Heart right ventricle (tissue), 16 donors: ENCODE results near the gene CREB3L2. TPM values are rescaled to one million over a fixed set of nuclear protein-coding genes. Genes with fewer than 3 reads are reported as not detected.
A peak's percentile ranks its signal among the peaks of the same experiment; 100 is the strongest.

Source experiments
- ATAC-seq, 8 donors: fragments of 200-7000 bp; cut with Tn5 transposase; one replicate each; pipeline ENCODE4 v1.9.1; 2020; ENCODE audit warnings: mild to moderate bottlenecking in 8 of 8, moderate library complexity in 8 of 8, moderate number of reproducible peaks in 1 of 8
- DNase-seq, 2 donors: peaks; one replicate each; pipeline ENCODE4 v3.0.0-alpha.2; 2020
- H3K27ac ChIP-seq, 10 donors: fragments of 200-600 bp; sonication (generic) in 2 of 10; one replicate each; pipeline versions ENCODE4 v1.5.0 to v1.8.0; 2020 to 2022; ENCODE audit warnings: mild to moderate bottlenecking in 3 of 10
- H3K27me3 ChIP-seq, 7 donors: fragments of 200-600 bp; one replicate each; pipeline ENCODE4 v1.8.0; 2021 to 2022; ENCODE audit warnings: mild to moderate bottlenecking in 2 of 7
- H3K36me3 ChIP-seq, 9 donors: fragments of 200-600 bp; sonication (generic) in 1 of 9; one replicate each; pipeline versions ENCODE4 v1.5.0 to v1.8.0; 2020 to 2022; ENCODE audit warnings: mild to moderate bottlenecking in 2 of 9
- H3K4me1 ChIP-seq, 9 donors: fragments of 200-600 bp; sonication (generic) in 1 of 9; one replicate each; pipeline versions ENCODE4 v1.5.0 to v1.8.0; 2020 to 2022; ENCODE audit warnings: mild to moderate bottlenecking in 4 of 9
- H3K4me3 ChIP-seq, 10 donors: fragments of 200-600 bp; sonication (generic) in 2 of 10; one replicate each; pipeline versions ENCODE4 v1.5.0 to v1.8.0; 2020 to 2022; ENCODE audit warnings: mild to moderate bottlenecking in 7 of 10, moderate library complexity in 2 of 10
- H3K9me3 ChIP-seq, 11 donors: fragments of 200-600 bp in 10 of 11; sonication (generic) in 2 of 11; one replicate each; pipeline versions ENCODE4 v1.5.0 to v1.8.0; 2013 to 2022; ENCODE audit warnings: mild to moderate bottlenecking in 2 of 11, control low read depth in 1 of 11, moderate library complexity in 1 of 11
- CTCF ChIP-seq, 9 donors: fragments of 200-600 bp; sonication (generic) in 2 of 9; IDR thresholded peaks; one replicate each; pipeline versions ENCODE4 v1.5.0 to v1.8.0; 2021 to 2022; ENCODE audit warnings: antibody characterized with exemption in 9 of 9, mild to moderate bottlenecking in 5 of 9, moderate library complexity in 1 of 9
- WGBS, 2 donors: extraction: QIAGEN DNeasy Blood & Tissue Kit; methylation state at CpG; one replicate each; pipeline ENCODE4 v1.1.7; 2013; ENCODE audit warnings: inconsistent platforms in 1 of 2; 5-methylcytosine and 5-hydroxymethylcytosine counted together
- intact Hi-C, 10 donors: fragments of 100-400 bp; cut with DNase I; formaldehyde crosslinking; loops; one replicate each; pipeline versions ENCODE4 v1.11.1 to v1.14.2; 2022
- polyA plus RNA-seq, 2 donors: library from polyadenylated mRNA; stranded (reverse); fragments of 200-250 nt; gene quantifications; one replicate each; pipeline ENCODE4 v1.2.3, GENCODE V29; 2013
- total RNA-seq, 10 donors: library from RNA; stranded (reverse); fragmentation: NEBNext Ultra II Directional in 3 of 10; extraction: Animal tissue kit (Norgen Biotek cat#: 25700) in 3 of 10; gene quantifications; one replicate each; pipeline versions ENCODE4 v1.2.1 to v1.2.4, GENCODE V29; 2021 to 2023
- donor health status: Arrhythmogenic right ventricular cardiomyopathy.
- donor health status: ischemic (EF 13 %, LVEDD 7.1; RV severe dilation, severe dysfunction).
- donor health status: healthy with polysubstance abuse.
- donor health status: DM: no; HTN: yes; CAD: no.
- donor health status: DM: no; HTN: no; CAD: no.
- donor health status: ischemic (EF 25% LVEDD 6.9; RV normal size, moderate dysfunction).
- donor health status: ischemic (EF 25% LVEDD 5.7; RV mildly dilated, moderate dysfunction).
- donor health status: healthy.
- donor health status: DM: yes; HTN: yes; CAD: no.
- donor health status: Ischemic cardiomyopathy.
- donor health status: ischemic (EF 35%, LVEDD 5.7; RV mildly dilated, moderate dysfunction).
- donor health status: nonischemic (EF 11% LVEDD 7.7; RV severe dilation, severe dysfunction).
- donor health status: DM: yes; HTN: yes; CAD: no.
- donor health status: PGD.
- donor health status: ischemic (EF 29% LVEDD 5.4; RV normal size, mild dysfunction).
- donor health status: nonischemic (EF 23%, LVEDD 6.1; RV moderate dilation, normal function).

The CREB3L2 gene
- total and polyA plus RNA-seq, 12 donors: 4.2 to 34.2 (median 23.3) TPM

GRCh38 chr7:138009350-138009653, 7.4 kb upstream of the CREB3L2 start:
- TF ChIP-seq CTCF (IDR thresholded peaks at IDR 0.05): no peak
- ATAC-seq (no peak), DNase-seq (no peak)
- no peaks in the 10 kb centered on the region for H3K27me3 ChIP-seq
- H3K27ac ChIP-seq: no peak overlapping the region
- intact Hi-C loops: loop anchor here (1.0 to 10.0 kb wide), 7 partner anchors 105 to 403 kb away; no protein-coding TSS in a partner anchor
- no peak overlapping the region for H3K4me3 ChIP-seq
- no peaks in the 10 kb centered on the region for H3K9me3 ChIP-seq
- peaks cover 0 to 5% (median 0%) of the 10 kb centered on the region in 9 donors for H3K4me1 ChIP-seq
- WGBS, 2 donors: 89 to 96% methylated on average over 1 of the region's 1 CpG
- H3K36me3 ChIP-seq: no peaks in the 10 kb centered on the region

- peak in 1 of 2 donors; percentile 21 for DNase-seq
- peaks cover 0 to 5% (median 0%) of the 10 kb centered on the region in 9 donors for H3K4me1 ChIP-seq
- no peaks in the 10 kb centered on the region for H3K27me3 ChIP-seq
- H3K27ac ChIP-seq: no peak overlapping the region
- WGBS, 2 donors: 51 to 52% methylated on average over 17 of the region's 17 CpGs
- no peaks in the 10 kb centered on the region for H3K36me3 ChIP-seq
- peak; percentile 40 to 80 (median 58) for ATAC-seq
- peak; percentile 86 to 96 (median 92) for TF ChIP-seq CTCF (IDR thresholded peaks at IDR 0.05)
- no peak overlapping the region for H3K4me3 ChIP-seq
- intact Hi-C loops: loop anchor here (1.0 to 10.0 kb wide), 7 partner anchors 104 to 402 kb away; no protein-coding TSS in a partner anchor
- H3K9me3 ChIP-seq: no peaks in the 10 kb centered on the region
These were observed 6.9 kb upstream of the CREB3L2 start for GRCh38 chr7:138008588-138009349.

- H3K9me3 ChIP-seq: no peaks in the 10 kb centered on the region
- H3K27ac ChIP-seq: no peak overlapping the region
- ATAC-seq (no peak), DNase-seq (no peak)
- intact Hi-C loops: loop anchor here in 9 of 10 donors (1.0 to 10.0 kb wide), 7 partner anchors 103 to 401 kb away; no protein-coding TSS in a partner anchor
- H3K27me3 ChIP-seq: no peaks in the 10 kb centered on the region
- 93 to 94% methylated on average over 7 of the region's 7 CpGs for WGBS, 2 donors
- no peaks in the 10 kb centered on the region for H3K36me3 ChIP-seq
- H3K4me3 ChIP-seq: no peak overlapping the region
- no peak for TF ChIP-seq CTCF (IDR thresholded peaks at IDR 0.05)
- H3K4me1 ChIP-seq: peaks cover 0 to 5% (median 0%) of the 10 kb centered on the region in 9 donors
These were observed 6.2 kb upstream of the CREB3L2 start for GRCh38 chr7:138008019-138008587.

- DNase-seq (no peak), ATAC-seq (no peak)
- WGBS, 2 donors: 85 to 92% methylated on average over 2 of the region's 2 CpGs
- Histone ChIP-seq H3K4me3 (no peak overlapping the region), H3K9me3 (no peaks in the 10 kb centered on the region), H3K4me1 (peaks cover 0 to 11% (median 3%) of the 10 kb centered on the region in 9 donors), H3K36me3 (no peaks in the 10 kb centered on the region), H3K27me3 (no peaks in the 10 kb centered on the region), H3K27ac (no peak overlapping the region)
- no peak for TF ChIP-seq CTCF (IDR thresholded peaks at IDR 0.05)
- intact Hi-C loops: loop anchor here in 2 of 10 donors (5.0 to 10.0 kb wide), 2 partner anchors 349 to 351 kb away; no protein-coding TSS in a partner anchor
These were observed 4.2 kb upstream of the CREB3L2 start for GRCh38 chr7:138006106-138006505.
